SK-N-MC (cell line): ENCODE measurements around the gene CXCL16.

Source experiments
- EZH2 ChIP-seq: fragments of 200-600 bp; sonication (generic); IDR thresholded peaks from one replicate; pipeline ENCODE4 v1.6.1; 2017; ENCODE audit warnings: antibody characterized with exemption
- FOXP2 ChIP-seq: optimal IDR thresholded peaks from 2 replicates; pipeline ENCODE3; 2011; ENCODE audit warnings: mild to moderate bottlenecking, moderate library complexity; ENCODE audit not compliant: insufficient read depth; ENCODE audit errors: extremely low read length, control extremely low read depth
- POLR2AphosphoS5 ChIP-seq: IDR thresholded peaks from 2 replicates; pipeline ENCODE4 v1.6.1; 2012; ENCODE audit warnings: mild to moderate bottlenecking, low read depth, low read length, borderline replicate concordance

- TF ChIP-seq EZH2 (no peak), POLR2AphosphoS5 (no peak), FOXP2 (no peak)
Measured at GRCh38 chr17:4777969-4778760, 38.4 kb upstream of the CXCL16 start.
